ENCODE measurements around the gene ARHGAP18. TPM values are rescaled to one million over a fixed set of nuclear protein-coding genes. Genes with fewer than 3 reads are reported as not detected.
A peak's percentile ranks its signal among the peaks of the same experiment; 100 is the strongest.

The ARHGAP18 gene
- total and polyA plus RNA-seq, 2 of the 13 experiments (the other 11 are each of a cell fraction or from before 2014, with no cell fraction given) = 58.2 to 115 TPM

DNA sequence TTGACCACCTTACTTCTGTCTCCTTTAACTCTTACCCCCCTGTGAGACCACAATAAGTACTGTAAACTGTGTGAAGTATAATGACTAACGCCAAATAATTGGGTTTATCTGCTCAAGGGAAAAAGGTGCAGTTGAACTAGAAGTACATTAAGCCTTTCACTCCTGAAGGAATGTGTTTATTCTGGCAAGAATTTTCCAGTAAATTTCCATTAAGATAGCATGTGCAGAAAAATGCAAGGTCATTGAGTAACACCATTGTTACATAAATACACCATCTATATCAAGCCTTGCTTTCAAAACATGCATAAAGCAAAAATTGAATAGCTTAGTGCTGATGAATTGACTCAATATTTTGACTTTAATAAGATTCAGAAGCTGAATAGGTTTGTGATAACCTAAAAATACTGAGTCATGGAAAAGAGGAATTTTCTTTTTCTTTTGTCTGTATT lies 65.4 kb downstream of the ARHGAP18 start (continued):
- TF ChIP-seq, protein P1, sequence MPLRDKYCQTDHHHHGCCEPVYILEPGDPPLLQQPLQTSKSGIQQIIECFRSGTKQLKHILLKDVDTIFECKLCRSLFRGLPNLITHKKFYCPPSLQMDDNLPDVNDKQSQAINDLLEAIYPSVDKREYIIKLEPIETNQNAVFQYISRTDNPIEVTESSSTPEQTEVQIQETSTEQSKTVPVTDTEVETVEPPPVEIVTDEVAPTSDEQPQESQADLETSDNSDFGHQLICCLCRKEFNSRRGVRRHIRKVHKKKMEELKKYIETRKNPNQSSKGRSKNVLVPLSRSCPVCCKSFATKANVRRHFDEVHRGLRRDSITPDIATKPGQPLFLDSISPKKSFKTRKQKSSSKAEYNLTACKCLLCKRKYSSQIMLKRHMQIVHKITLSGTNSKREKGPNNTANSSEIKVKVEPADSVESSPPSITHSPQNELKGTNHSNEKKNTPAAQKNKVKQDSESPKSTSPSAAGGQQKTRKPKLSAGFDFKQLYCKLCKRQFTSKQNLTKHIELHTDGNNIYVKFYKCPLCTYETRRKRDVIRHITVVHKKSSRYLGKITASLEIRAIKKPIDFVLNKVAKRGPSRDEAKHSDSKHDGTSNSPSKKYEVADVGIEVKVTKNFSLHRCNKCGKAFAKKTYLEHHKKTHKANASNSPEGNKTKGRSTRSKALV (CRISPR knock-in tag; IDR thresholded peaks at IDR 0.05) = no peak
- no peak for TF ChIP-seq POGZ (CRISPR knock-in tag; IDR thresholded peaks at IDR 0.05)
- TF ChIP-seq ZSCAN9 (CRISPR knock-in tag; IDR thresholded peaks at IDR 0.05; ENCODE audit: borderline replicate concordance) = peak; percentile 26; the same call in 1 of the 2 replicates
- peak; percentile 92 for TF ChIP-seq ISL2 (CRISPR knock-in tag; IDR thresholded peaks at IDR 0.05)
- TF ChIP-seq FOXK1 (CRISPR knock-in tag; IDR thresholded peaks at IDR 0.05; ENCODE audit: borderline replicate concordance, low read depth) = peak; percentile 56; the same call in 1 of the 2 replicates
- TF ChIP-seq, protein P2, sequence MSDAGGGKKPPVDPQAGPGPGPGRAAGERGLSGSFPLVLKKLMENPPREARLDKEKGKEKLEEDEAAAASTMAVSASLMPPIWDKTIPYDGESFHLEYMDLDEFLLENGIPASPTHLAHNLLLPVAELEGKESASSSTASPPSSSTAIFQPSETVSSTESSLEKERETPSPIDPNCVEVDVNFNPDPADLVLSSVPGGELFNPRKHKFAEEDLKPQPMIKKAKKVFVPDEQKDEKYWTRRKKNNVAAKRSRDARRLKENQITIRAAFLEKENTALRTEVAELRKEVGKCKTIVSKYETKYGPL (CRISPR knock-in tag; IDR thresholded peaks at IDR 0.05) = peak; percentile 86; the same call in 1 of the 2 replicates
- no peak for TF ChIP-seq RFX1 (IDR thresholded peaks at IDR 0.05)
- TF ChIP-seq NR2F1 (CRISPR knock-in tag; IDR thresholded peaks at IDR 0.05) = no peak
- TF ChIP-seq, protein P3, sequence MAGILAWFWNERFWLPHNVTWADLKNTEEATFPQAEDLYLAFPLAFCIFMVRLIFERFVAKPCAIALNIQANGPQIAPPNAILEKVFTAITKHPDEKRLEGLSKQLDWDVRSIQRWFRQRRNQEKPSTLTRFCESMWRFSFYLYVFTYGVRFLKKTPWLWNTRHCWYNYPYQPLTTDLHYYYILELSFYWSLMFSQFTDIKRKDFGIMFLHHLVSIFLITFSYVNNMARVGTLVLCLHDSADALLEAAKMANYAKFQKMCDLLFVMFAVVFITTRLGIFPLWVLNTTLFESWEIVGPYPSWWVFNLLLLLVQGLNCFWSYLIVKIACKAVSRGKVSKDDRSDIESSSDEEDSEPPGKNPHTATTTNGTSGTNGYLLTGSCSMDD (CRISPR knock-in tag; IDR thresholded peaks at IDR 0.05) = no peak
- peak; percentile 60; the same call in 1 of the 2 replicates for TF ChIP-seq ATF1 (CRISPR knock-in tag; IDR thresholded peaks at IDR 0.05)
- TF ChIP-seq, protein P4, sequence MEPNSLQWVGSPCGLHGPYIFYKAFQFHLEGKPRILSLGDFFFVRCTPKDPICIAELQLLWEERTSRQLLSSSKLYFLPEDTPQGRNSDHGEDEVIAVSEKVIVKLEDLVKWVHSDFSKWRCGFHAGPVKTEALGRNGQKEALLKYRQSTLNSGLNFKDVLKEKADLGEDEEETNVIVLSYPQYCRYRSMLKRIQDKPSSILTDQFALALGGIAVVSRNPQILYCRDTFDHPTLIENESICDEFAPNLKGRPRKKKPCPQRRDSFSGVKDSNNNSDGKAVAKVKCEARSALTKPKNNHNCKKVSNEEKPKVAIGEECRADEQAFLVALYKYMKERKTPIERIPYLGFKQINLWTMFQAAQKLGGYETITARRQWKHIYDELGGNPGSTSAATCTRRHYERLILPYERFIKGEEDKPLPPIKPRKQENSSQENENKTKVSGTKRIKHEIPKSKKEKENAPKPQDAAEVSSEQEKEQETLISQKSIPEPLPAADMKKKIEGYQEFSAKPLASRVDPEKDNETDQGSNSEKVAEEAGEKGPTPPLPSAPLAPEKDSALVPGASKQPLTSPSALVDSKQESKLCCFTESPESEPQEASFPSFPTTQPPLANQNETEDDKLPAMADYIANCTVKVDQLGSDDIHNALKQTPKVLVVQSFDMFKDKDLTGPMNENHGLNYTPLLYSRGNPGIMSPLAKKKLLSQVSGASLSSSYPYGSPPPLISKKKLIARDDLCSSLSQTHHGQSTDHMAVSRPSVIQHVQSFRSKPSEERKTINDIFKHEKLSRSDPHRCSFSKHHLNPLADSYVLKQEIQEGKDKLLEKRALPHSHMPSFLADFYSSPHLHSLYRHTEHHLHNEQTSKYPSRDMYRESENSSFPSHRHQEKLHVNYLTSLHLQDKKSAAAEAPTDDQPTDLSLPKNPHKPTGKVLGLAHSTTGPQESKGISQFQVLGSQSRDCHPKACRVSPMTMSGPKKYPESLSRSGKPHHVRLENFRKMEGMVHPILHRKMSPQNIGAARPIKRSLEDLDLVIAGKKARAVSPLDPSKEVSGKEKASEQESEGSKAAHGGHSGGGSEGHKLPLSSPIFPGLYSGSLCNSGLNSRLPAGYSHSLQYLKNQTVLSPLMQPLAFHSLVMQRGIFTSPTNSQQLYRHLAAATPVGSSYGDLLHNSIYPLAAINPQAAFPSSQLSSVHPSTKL (CRISPR knock-in tag; IDR thresholded peaks at IDR 0.05) = peak; percentile 93
- no peak for TF ChIP-seq ZNF616 (CRISPR knock-in tag; IDR thresholded peaks at IDR 0.05; ENCODE audit: low read depth)
- no peak for TF ChIP-seq ZFP41 (CRISPR knock-in tag; IDR thresholded peaks at IDR 0.05; ENCODE audit: borderline replicate concordance)
- TF ChIP-seq ZNF563 (CRISPR knock-in tag; IDR thresholded peaks at IDR 0.05) = no peak
- 0 out of 2 replicates have a peak, but pooled peaks have one; percentile 58 for TF ChIP-seq NFE2 (CRISPR knock-in tag; IDR thresholded peaks at IDR 0.05)
- no peak for TF ChIP-seq MAZ (IDR thresholded peaks at IDR 0.05; ENCODE audit: borderline replicate concordance, low read depth, low read length)
- no peak for TF ChIP-seq MAZ (CRISPR knock-in tag; IDR thresholded peaks at IDR 0.05; ENCODE audit: low read depth)
- TF ChIP-seq NR3C1 (CRISPR knock-in tag; IDR thresholded peaks at IDR 0.05) = no peak
- no peak for TF ChIP-seq ZNF205 (CRISPR knock-in tag; IDR thresholded peaks at IDR 0.05)
- no peak; the same call in 1 of the 2 replicates for TF ChIP-seq NCOR1 (IDR thresholded peaks at IDR 0.05; ENCODE audit: borderline replicate concordance, low read length)
- TF ChIP-seq, protein P5, sequence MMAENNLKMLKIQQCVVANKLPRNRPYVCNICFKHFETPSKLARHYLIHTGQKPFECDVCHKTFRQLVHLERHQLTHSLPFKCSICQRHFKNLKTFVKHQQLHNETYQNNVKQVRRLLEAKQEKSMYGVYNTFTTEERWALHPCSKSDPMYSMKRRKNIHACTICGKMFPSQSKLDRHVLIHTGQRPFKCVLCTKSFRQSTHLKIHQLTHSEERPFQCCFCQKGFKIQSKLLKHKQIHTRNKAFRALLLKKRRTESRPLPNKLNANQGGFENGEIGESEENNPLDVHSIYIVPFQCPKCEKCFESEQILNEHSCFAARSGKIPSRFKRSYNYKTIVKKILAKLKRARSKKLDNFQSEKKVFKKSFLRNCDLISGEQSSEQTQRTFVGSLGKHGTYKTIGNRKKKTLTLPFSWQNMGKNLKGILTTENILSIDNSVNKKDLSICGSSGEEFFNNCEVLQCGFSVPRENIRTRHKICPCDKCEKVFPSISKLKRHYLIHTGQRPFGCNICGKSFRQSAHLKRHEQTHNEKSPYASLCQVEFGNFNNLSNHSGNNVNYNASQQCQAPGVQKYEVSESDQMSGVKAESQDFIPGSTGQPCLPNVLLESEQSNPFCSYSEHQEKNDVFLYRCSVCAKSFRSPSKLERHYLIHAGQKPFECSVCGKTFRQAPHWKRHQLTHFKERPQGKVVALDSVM (CRISPR knock-in tag; IDR thresholded peaks at IDR 0.05) = no peak
- TF ChIP-seq HDAC2 (CRISPR knock-in tag; IDR thresholded peaks at IDR 0.05) = 0 out of 2 replicates have a peak, but pooled peaks have one; percentile 39
